Measurements from ENCODE around the gene PCDHB11.
"Not testable (repeated sequence)": the region's sequence is repeated elsewhere in the genome, so short reads cannot be mapped to it uniquely, and the experiment has no call there.

GRCh38 chr5:141247434-141247833, 48.0 kb downstream of the PCDHB11 start:
- not testable (repeated sequence) for TF ChIP-seq GRHL2 (CRISPR knock-in tag; IDR thresholded peaks at IDR 0.05; ENCODE audit: insufficient replicate concordance, severe bottlenecking); ELF4 (CRISPR knock-in tag; IDR thresholded peaks at IDR 0.05; ENCODE audit: low read depth); AFF4 (CRISPR knock-in tag; IDR thresholded peaks at IDR 0.05; ENCODE audit: borderline replicate concordance); CREB1 (CRISPR knock-in tag; IDR thresholded peaks at IDR 0.05); ZNF121 (CRISPR knock-in tag; IDR thresholded peaks at IDR 0.05); JUN (CRISPR knock-in tag; IDR thresholded peaks at IDR 0.05); ZNF138 (CRISPR knock-in tag; conservative IDR thresholded peaks at IDR 0.05)
